GM13977 (cell line): ENCODE data around the gene SGPP2.

Source experiments
- DNase-seq: peaks from one replicate; pipeline ENCODE4 v3.0.0; 2012; ENCODE audit warnings: low spot score
- in situ Hi-C: fragments of 300-500 bp; cut with MboI; formaldehyde crosslinking; loops from one replicate; pipeline ENCODE4 v1.12.0; 2022; ENCODE audit warnings: low sequenced_read_pairs, low pct_unique_long_range_greater_than_20kb, mixed read lengths, inconsistent platforms; ENCODE audit not compliant: unreplicated experiment
- TF ChIP-seq, protein P1 (sequence below): IDR thresholded peaks from 2 replicates; pipeline ENCODE4 v1.5.1; 2012; ENCODE audit warnings: mild to moderate bottlenecking, control low read depth; ENCODE audit not compliant: insufficient read depth; ENCODE audit errors: extremely low read depth, missing control alignments

The SGPP2 gene, protein sequence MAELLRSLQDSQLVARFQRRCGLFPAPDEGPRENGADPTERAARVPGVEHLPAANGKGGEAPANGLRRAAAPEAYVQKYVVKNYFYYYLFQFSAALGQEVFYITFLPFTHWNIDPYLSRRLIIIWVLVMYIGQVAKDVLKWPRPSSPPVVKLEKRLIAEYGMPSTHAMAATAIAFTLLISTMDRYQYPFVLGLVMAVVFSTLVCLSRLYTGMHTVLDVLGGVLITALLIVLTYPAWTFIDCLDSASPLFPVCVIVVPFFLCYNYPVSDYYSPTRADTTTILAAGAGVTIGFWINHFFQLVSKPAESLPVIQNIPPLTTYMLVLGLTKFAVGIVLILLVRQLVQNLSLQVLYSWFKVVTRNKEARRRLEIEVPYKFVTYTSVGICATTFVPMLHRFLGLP

DNA sequence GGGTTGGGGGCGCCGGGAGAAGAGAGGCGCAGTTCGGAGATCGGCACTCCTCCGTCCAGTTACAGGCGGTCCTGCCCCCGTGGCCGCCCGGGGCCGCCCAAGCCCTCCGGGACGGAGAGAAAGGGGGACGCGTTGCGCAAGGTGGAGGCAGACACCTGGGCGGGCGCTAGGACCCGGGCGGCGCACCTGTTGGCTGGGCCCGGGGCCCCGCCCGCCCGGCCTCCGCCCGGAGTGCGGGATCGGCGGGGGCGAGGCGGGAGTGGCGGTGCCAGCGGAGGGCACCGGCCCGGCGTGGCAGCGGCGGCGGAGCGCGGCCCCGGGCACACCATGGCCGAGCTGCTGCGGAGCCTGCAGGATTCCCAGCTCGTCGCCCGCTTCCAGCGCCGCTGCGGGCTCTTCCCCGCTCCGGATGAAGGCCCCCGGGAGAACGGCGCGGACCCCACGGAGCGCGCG lies at the start of gene SGPP2:
TSS of gene SGPP2 (plus strand) at position 268 of the 453 bp plus-strand sequence. CDS start at position 328, 60 bp downstream.
- in situ Hi-C loops, result no loop called here
- TF ChIP-seq, protein P1, sequence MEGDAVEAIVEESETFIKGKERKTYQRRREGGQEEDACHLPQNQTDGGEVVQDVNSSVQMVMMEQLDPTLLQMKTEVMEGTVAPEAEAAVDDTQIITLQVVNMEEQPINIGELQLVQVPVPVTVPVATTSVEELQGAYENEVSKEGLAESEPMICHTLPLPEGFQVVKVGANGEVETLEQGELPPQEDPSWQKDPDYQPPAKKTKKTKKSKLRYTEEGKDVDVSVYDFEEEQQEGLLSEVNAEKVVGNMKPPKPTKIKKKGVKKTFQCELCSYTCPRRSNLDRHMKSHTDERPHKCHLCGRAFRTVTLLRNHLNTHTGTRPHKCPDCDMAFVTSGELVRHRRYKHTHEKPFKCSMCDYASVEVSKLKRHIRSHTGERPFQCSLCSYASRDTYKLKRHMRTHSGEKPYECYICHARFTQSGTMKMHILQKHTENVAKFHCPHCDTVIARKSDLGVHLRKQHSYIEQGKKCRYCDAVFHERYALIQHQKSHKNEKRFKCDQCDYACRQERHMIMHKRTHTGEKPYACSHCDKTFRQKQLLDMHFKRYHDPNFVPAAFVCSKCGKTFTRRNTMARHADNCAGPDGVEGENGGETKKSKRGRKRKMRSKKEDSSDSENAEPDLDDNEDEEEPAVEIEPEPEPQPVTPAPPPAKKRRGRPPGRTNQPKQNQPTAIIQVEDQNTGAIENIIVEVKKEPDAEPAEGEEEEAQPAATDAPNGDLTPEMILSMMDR, result peak; percentile 9
- DNase-seq, result peak; percentile 73

DNA sequence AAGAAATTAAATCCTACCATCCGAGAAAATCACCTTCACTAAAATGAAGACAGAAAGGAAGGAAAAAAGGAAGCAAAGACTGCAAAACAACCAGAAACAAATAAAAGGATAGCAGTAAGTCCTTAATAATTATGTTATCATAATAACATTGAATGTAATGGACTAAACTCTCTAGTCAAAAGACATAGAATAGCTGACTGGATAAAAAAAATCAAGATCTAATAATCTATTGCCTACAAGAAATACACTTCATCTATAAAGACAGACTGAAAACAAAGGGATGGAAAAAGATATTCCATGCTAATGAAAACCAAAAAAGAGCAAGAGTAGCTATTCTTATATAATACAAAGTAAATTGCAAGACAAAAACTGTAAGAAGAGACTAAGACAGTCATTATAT lies 48.5 kb upstream of the SGPP2 start:
- DNase-seq, result no peak
- in situ Hi-C loops, result no loop called here
- TF ChIP-seq, protein P1, result no peak

- no peak for DNase-seq
- in situ Hi-C loops, result no loop called here
- TF ChIP-seq, protein P1, result no peak
Observed at GRCh38 chr2:222380456-222380855, 43.9 kb upstream of the SGPP2 start.

GRCh38 chr2:222381566-222381965 lies 42.8 kb upstream of the SGPP2 start:
- in situ Hi-C loops, result no loop called here
- TF ChIP-seq, protein P1, result no peak
- no peak for DNase-seq

DNA sequence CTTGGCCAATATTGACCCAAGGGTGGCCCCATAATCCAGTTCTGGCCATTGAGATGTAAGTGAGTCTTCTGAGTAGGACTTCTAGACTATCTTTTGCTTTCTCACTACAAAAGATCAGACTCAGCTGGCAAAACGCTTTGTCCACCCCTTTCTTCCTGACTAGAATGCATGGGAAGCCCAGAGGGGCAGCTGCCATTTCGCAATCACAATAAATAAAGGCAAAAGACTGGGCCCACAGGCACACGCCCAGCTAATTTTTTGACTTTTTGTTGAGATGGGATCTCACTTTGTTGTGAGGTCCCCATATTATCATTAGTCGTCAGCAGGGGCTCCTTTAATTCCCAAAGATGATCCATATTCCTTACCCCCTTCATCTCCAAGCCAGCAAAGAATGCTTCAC lies 41.1 kb upstream of the SGPP2 start:
- TF ChIP-seq, protein P1, result no peak
- in situ Hi-C loops, result no loop called here
- DNase-seq, result no peak

DNA sequence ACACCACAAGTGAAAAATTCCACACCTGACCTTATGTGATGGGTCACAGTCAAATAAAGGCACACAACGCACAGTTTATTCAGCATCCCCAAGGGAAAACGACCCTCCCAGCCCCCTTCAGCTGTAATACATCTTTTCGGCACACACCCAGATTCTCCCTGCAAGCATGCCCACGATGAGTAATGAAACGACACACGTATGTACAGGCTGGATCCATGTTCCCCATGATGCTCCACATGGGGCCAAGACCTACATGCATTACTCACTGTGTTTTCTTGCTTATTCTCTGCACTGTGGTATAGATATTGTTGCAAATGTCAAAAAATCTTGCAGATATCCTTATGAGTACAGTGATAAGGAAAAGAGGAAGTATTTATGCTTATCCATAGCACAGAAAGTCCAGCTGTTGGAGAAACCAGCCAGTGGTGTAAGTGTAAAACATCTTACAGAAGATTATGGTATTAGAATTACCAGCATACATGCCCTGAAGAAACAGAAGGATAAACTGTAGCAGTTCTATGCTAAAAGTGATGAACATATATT lies 32.5 kb upstream of the SGPP2 start:
- TF ChIP-seq, protein P1, result no peak
- in situ Hi-C loops, result no loop called here
- DNase-seq, result no peak
